ENCODE data around the gene TAAR9.

GRCh38 chr6:132526461-132526860, 11.6 kb upstream of the TAAR9 start:
- TF ChIP-seq CTCF (IDR thresholded peaks at IDR 0.05 in 8 of 11, conservative IDR thresholded peaks at IDR 0.05 in 3 of 11) (no peak), POLR2AphosphoS5 (IDR thresholded peaks at IDR 0.05) (no peak)

Data from spleen (tissue), 7 donors.